KMS-11 (cell line): ENCODE measurements around the gene KIF16B.
A peak's percentile ranks its signal among the peaks of the same experiment; 100 is the strongest.

Source experiments
- H2AFZ ChIP-seq: fragments of 200-600 bp; sonication (generic); 2 replicates; pipeline ENCODE4 v1.6.1; 2016; ENCODE audit warnings: antibody characterized with exemption, mixed run types, low read depth
- H3K27ac ChIP-seq: fragments of 200-600 bp; sonication (generic); 2 replicates; pipeline ENCODE4 v1.6.1; 2016; ENCODE audit warnings: mild to moderate bottlenecking, mixed run types
- H3K27me3 ChIP-seq: fragments of 200-600 bp; sonication (generic); 2 replicates; pipeline ENCODE4 v1.6.1; 2017; ENCODE audit warnings: mild to moderate bottlenecking, low read depth, mixed run types, moderate library complexity; ENCODE audit not compliant: insufficient read depth
- H3K36me3 ChIP-seq: fragments of 200-600 bp; sonication (generic); 2 replicates; pipeline ENCODE4 v1.6.1; 2017; ENCODE audit warnings: mild to moderate bottlenecking, mixed run types; ENCODE audit not compliant: insufficient read depth
- H3K4me1 ChIP-seq: fragments of 200-600 bp; sonication (generic); 2 replicates; pipeline ENCODE4 v1.6.1; 2016; ENCODE audit warnings: mild to moderate bottlenecking, low read depth, mixed run types; ENCODE audit not compliant: poor library complexity, severe bottlenecking
- H3K4me2 ChIP-seq: fragments of 200-600 bp; sonication (generic); 2 replicates; pipeline ENCODE4 v1.7.0; 2016; ENCODE audit warnings: mild to moderate bottlenecking, mixed run types
- H3K4me3 ChIP-seq: fragments of 200-600 bp; sonication (generic); IDR thresholded peaks from 2 replicates; pipeline ENCODE4 v1.6.1; 2017; ENCODE audit warnings: low read depth, low read length, mixed read lengths; ENCODE audit not compliant: insufficient read depth
- H3K79me2 ChIP-seq: fragments of 200-600 bp; sonication (generic); 2 replicates; pipeline ENCODE4 v1.6.1; 2016; ENCODE audit warnings: low read depth, mixed run types; ENCODE audit not compliant: insufficient read depth
- H3K9ac ChIP-seq: fragments of 200-600 bp; sonication (generic); 2 replicates; pipeline ENCODE4 v1.6.1; 2016; ENCODE audit warnings: mild to moderate bottlenecking, mixed run types
- H4K20me1 ChIP-seq: fragments of 200-600 bp; sonication (generic); 2 replicates; pipeline ENCODE4 v1.6.1; 2016; ENCODE audit warnings: mild to moderate bottlenecking, mixed run types; ENCODE audit not compliant: insufficient read depth
- CTCF ChIP-seq: fragments of 200-600 bp; sonication (generic); conservative IDR thresholded peaks from 2 replicates; pipeline ENCODE4 v1.6.1; 2017; ENCODE audit warnings: low read depth, mild to moderate bottlenecking, antibody characterized with exemption, low read length, moderate library complexity, mixed read lengths

The KIF16B gene

GRCh38 chr20:16573001-16573965 lies at the start of gene KIF16B:
Gene KIF16B, minus strand, starts transcription at chr20:16573448. Its CDS starts 173 bp downstream, at chr20:16573275.
- Histone ChIP-seq H3K79me2 (no peaks in the 10 kb centered on the region), H3K4me3 (no peak within 1 kb of the TSS), H4K20me1 (no peaks in the 10 kb centered on the region), H3K27ac (no peak within 1 kb of the TSS), H3K4me1 (peaks cover 8% of the 10 kb centered on the region), H3K36me3 (no peaks in the 10 kb centered on the region), H2AFZ (peak within 1 kb of the TSS; percentile 75), H3K4me2 (peak within 1 kb of the TSS; percentile 72), H3K9ac (peak within 1 kb of the TSS; percentile 35; the same call in 1 of the 2 replicates), H3K27me3 (no peaks in the 10 kb centered on the region)
- TF ChIP-seq CTCF: no peak

GRCh38 chr20:16622501-16622900 lies 49.3 kb upstream of the KIF16B start:
- no peak overlapping the region for H3K27ac ChIP-seq
- no peaks in the 10 kb centered on the region for H3K79me2 ChIP-seq
- H3K4me3 ChIP-seq: no peak overlapping the region
- no peaks in the 10 kb centered on the region for H3K4me1 ChIP-seq
- no peak overlapping the region for H2AFZ ChIP-seq
- H3K9ac ChIP-seq: no peak overlapping the region
- H4K20me1 ChIP-seq: no peaks in the 10 kb centered on the region
- H3K27me3 ChIP-seq: no peaks in the 10 kb centered on the region
- H3K36me3 ChIP-seq: no peaks in the 10 kb centered on the region
- TF ChIP-seq CTCF: no peak
- H3K4me2 ChIP-seq: no peak overlapping the region

- H3K27ac ChIP-seq: no peak overlapping the region
- H3K9ac ChIP-seq: no peak overlapping the region
- no peak overlapping the region for H2AFZ ChIP-seq
- no peaks in the 10 kb centered on the region for H3K79me2 ChIP-seq
- H3K4me2 ChIP-seq: no peak overlapping the region
- no peaks in the 10 kb centered on the region for H3K27me3 ChIP-seq
- TF ChIP-seq CTCF: no peak
- H3K36me3 ChIP-seq: no peaks in the 10 kb centered on the region
- no peak overlapping the region for H3K4me3 ChIP-seq
- no peaks in the 10 kb centered on the region for H3K4me1 ChIP-seq
- H4K20me1 ChIP-seq: no peaks in the 10 kb centered on the region
Observed at GRCh38 chr20:16621435-16622141, 48.3 kb upstream of the KIF16B start.

- no peak overlapping the region for H3K9ac ChIP-seq
- TF ChIP-seq CTCF: no peak
- H3K36me3 ChIP-seq: no peaks in the 10 kb centered on the region
- H3K27ac ChIP-seq: no peak overlapping the region
- H3K79me2 ChIP-seq: no peaks in the 10 kb centered on the region
- H3K27me3 ChIP-seq: no peaks in the 10 kb centered on the region
- H2AFZ ChIP-seq: no peak overlapping the region
- H3K4me3 ChIP-seq: no peak overlapping the region
- no peaks in the 10 kb centered on the region for H4K20me1 ChIP-seq
- no peaks in the 10 kb centered on the region for H3K4me1 ChIP-seq
- H3K4me2 ChIP-seq: no peak overlapping the region
Observed at GRCh38 chr20:16620961-16621360, 47.7 kb upstream of the KIF16B start.
